Uterus (tissue), 2 donors: ENCODE measurements around the gene KCNAB1.

Experiments used
- CTCF ChIP-seq, 4 experiments: fragments of 200-600 bp in 2 of 4; fragments of 450-650 bp in 2 of 4; sonication (generic) in 2 of 4; IDR thresholded peaks; one replicate each; pipeline ENCODE4 v1.5.1; 2016 to 2019; ENCODE audit warnings: antibody characterized with exemption in 4 of 4, mild to moderate bottlenecking in 2 of 4, moderate library complexity in 1 of 4
- POLR2A ChIP-seq, 2 donors: fragments of 450-650 bp; IDR thresholded peaks; one replicate each; pipeline ENCODE4 v1.6.1; 2016; ENCODE audit warnings: antibody characterized with exemption in 2 of 2, mild to moderate bottlenecking in 1 of 2, moderate library complexity in 1 of 2

GRCh38 chr3:156126467-156126866, 6.1 kb downstream of the KCNAB1 start:
- TF ChIP-seq CTCF (IDR thresholded peaks at IDR 0.05) (no peak), POLR2A (IDR thresholded peaks at IDR 0.05) (no peak)
